ENCODE measurements around the gene FITM1.

FITM1 gene

GRCh38 chr14:24150567-24150966 lies 20.1 kb downstream of the FITM1 start:
- Histone ChIP-seq H3K4me1 (ENCODE audit: insufficient read depth, low read length, severe bottlenecking) (peaks cover 17% of the 10 kb centered on the region), H3K9ac (ENCODE audit: low read length) (no peak overlapping the region), H4K20me1 (ENCODE audit: insufficient read depth, low read length) (no peaks in the 10 kb centered on the region), H3K4me2 (ENCODE audit: low read length) (no peak overlapping the region), H3K9me2 (ENCODE audit: low read depth, low read length) (no peaks in the 10 kb centered on the region), H2AFZ (ENCODE audit: low read length) (no peak overlapping the region), H3K9me3 (ENCODE audit: low read length) (no peaks in the 10 kb centered on the region), H3F3A (ENCODE audit: insufficient read depth, low read length) (no peaks in the 10 kb centered on the region), H3K4me3 (ENCODE audit: low read depth, low read length, poor library complexity, severe bottlenecking) (no peak overlapping the region), H3K27ac (ENCODE audit: low read depth, low read length, poor library complexity, severe bottlenecking) (no peak overlapping the region), H3K27me3 (ENCODE audit: insufficient read depth, low read length) (no peaks in the 10 kb centered on the region), H3K79me2 (ENCODE audit: insufficient read depth, low read length) (peaks cover 4% of the 10 kb centered on the region; the same call in 1 of the 2 replicates), H3K36me3 (ENCODE audit: insufficient read depth, low read length) (peaks cover 51% of the 10 kb centered on the region)
- no peak for TF ChIP-seq EZH2 (IDR thresholded peaks at IDR 0.05; ENCODE audit: borderline replicate concordance, low read length)
- no peak for TF ChIP-seq CTCF (IDR thresholded peaks at IDR 0.05; ENCODE audit: low read length)

DNA sequence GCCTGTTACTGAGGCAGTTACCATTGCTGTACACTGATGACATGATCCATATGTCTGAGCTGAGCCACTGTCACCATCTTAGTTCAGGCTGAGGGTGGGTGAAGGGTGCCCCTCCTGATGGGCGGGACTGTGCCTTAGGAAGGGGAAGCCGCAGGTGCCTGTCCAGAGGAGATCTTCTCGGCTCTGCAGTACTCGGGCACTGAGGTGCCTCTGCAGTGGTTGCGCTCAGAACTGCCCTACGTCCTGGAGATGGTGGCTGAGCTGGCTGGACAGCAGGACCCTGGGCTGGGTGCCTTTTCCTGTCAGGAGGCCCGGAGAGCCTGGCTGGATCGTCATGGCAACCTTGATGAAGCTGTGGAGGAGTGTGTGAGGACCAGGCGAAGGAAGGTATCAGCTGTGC lies 20.5 kb downstream of the FITM1 start:
- TF ChIP-seq CTCF (IDR thresholded peaks at IDR 0.05; ENCODE audit: low read length) (no peak), EZH2 (IDR thresholded peaks at IDR 0.05; ENCODE audit: borderline replicate concordance, low read length) (no peak)
- H3K4me1 ChIP-seq (ENCODE audit: insufficient read depth, low read length, severe bottlenecking): peaks cover 12% of the 10 kb centered on the region
- H3K9me3 ChIP-seq (ENCODE audit: low read length): no peaks in the 10 kb centered on the region
- no peak overlapping the region for H3K4me2 ChIP-seq (ENCODE audit: low read length)
- H3K27ac ChIP-seq (ENCODE audit: low read depth, low read length, poor library complexity, severe bottlenecking): no peak overlapping the region
- H3K79me2 ChIP-seq (ENCODE audit: insufficient read depth, low read length): no peaks in the 10 kb centered on the region; the same call in 1 of the 2 replicates
- H2AFZ ChIP-seq (ENCODE audit: low read length): no peak overlapping the region
- no peaks in the 10 kb centered on the region for H3K27me3 ChIP-seq (ENCODE audit: insufficient read depth, low read length)
- H3K9ac ChIP-seq (ENCODE audit: low read length): no peak overlapping the region
- no peaks in the 10 kb centered on the region for H3F3A ChIP-seq (ENCODE audit: insufficient read depth, low read length)
- no peak overlapping the region for H3K4me3 ChIP-seq (ENCODE audit: low read depth, low read length, poor library complexity, severe bottlenecking)
- peaks cover 53% of the 10 kb centered on the region for H3K36me3 ChIP-seq (ENCODE audit: insufficient read depth, low read length)
- no peaks in the 10 kb centered on the region for H3K9me2 ChIP-seq (ENCODE audit: low read depth, low read length)
- no peaks in the 10 kb centered on the region for H4K20me1 ChIP-seq (ENCODE audit: insufficient read depth, low read length)

- peaks cover 12% of the 10 kb centered on the region for H3K4me1 ChIP-seq (ENCODE audit: insufficient read depth, low read length, severe bottlenecking)
- no peaks in the 10 kb centered on the region for H3K9me2 ChIP-seq (ENCODE audit: low read depth, low read length)
- no peak overlapping the region for H3K4me2 ChIP-seq (ENCODE audit: low read length)
- H2AFZ ChIP-seq (ENCODE audit: low read length): no peak overlapping the region
- TF ChIP-seq EZH2 (IDR thresholded peaks at IDR 0.05; ENCODE audit: borderline replicate concordance, low read length) (no peak), CTCF (IDR thresholded peaks at IDR 0.05; ENCODE audit: low read length) (no peak)
- no peak overlapping the region for H3K27ac ChIP-seq (ENCODE audit: low read depth, low read length, poor library complexity, severe bottlenecking)
- H3K36me3 ChIP-seq (ENCODE audit: insufficient read depth, low read length): peaks cover 56% of the 10 kb centered on the region
- H3K4me3 ChIP-seq (ENCODE audit: low read depth, low read length, poor library complexity, severe bottlenecking): no peak overlapping the region
- H3K27me3 ChIP-seq (ENCODE audit: insufficient read depth, low read length): no peaks in the 10 kb centered on the region
- H3K9me3 ChIP-seq (ENCODE audit: low read length): no peaks in the 10 kb centered on the region
- H3K79me2 ChIP-seq (ENCODE audit: insufficient read depth, low read length): no peaks in the 10 kb centered on the region; the same call in 1 of the 2 replicates
- no peaks in the 10 kb centered on the region for H4K20me1 ChIP-seq (ENCODE audit: insufficient read depth, low read length)
- no peak overlapping the region for H3K9ac ChIP-seq (ENCODE audit: low read length)
- H3F3A ChIP-seq (ENCODE audit: insufficient read depth, low read length): no peaks in the 10 kb centered on the region
Observed at GRCh38 chr14:24151404-24152080, 21.1 kb downstream of the FITM1 start.
